Measurements from ENCODE around the gene ANXA5.

- TF ChIP-seq CTCF (conservative IDR thresholded peaks at IDR 0.05; ENCODE audit: low read depth, low read length): peak; percentile 77
- peak; percentile 87 for TF ChIP-seq RAD21 (IDR thresholded peaks at IDR 0.05; ENCODE audit: low read length)
- TF ChIP-seq MXI1 (IDR thresholded peaks at IDR 0.05; ENCODE audit: borderline replicate concordance, low read depth, low read length): no peak
- no peak for TF ChIP-seq POLR2A (IDR thresholded peaks at IDR 0.05; ENCODE audit: low read depth, low read length)
- peak; percentile 75 for TF ChIP-seq SMC3 (IDR thresholded peaks at IDR 0.05; ENCODE audit: low read depth, low read length)
- no peak for TF ChIP-seq NFE2L2 (IDR thresholded peaks at IDR 0.05; ENCODE audit: low read depth, low read length)
- TF ChIP-seq MAFK (IDR thresholded peaks at IDR 0.05; ENCODE audit: low read depth, low read length): no peak
- no peak for TF ChIP-seq ELK1 (IDR thresholded peaks at IDR 0.05; ENCODE audit: borderline replicate concordance, low read depth, low read length)
- no peak for TF ChIP-seq RFX5 (IDR thresholded peaks at IDR 0.05; ENCODE audit: low read depth, low read length)
- TF ChIP-seq RCOR1 (IDR thresholded peaks at IDR 0.05; ENCODE audit: insufficient replicate concordance, low read length): no peak
Measured at GRCh38 chr4:121736735-121737351, 40.1 kb upstream of the ANXA5 start.
